ENCODE data around the gene SNX9.

SNX9 gene

GRCh38 chr6:157873735-157874344, 50.8 kb downstream of the SNX9 start:
- Histone ChIP-seq H3K4me3 (ENCODE audit: low read depth, low read length) (no peak overlapping the region), H2AFZ (no peak overlapping the region), H3K36me3 (ENCODE audit: control insufficient read depth, insufficient read depth, low read length) (no peaks in the 10 kb centered on the region), H3K27me3 (ENCODE audit: control insufficient read depth, insufficient read depth, low read length) (no peaks in the 10 kb centered on the region), H3K4me2 (ENCODE audit: low read length) (no peak overlapping the region), H3K79me2 (peaks cover 16% of the 10 kb centered on the region), H3K9ac (no peak overlapping the region), H3K27ac (no peak overlapping the region), H3K4me1 (peaks cover 7% of the 10 kb centered on the region), H3K9me3 (ENCODE audit: control insufficient read depth, low read length) (no peaks in the 10 kb centered on the region)
- peak; percentile 70 for TF ChIP-seq CTCF (IDR thresholded peaks at IDR 0.05)

- Histone ChIP-seq H3K27ac (no peak overlapping the region), H3K27me3 (ENCODE audit: control insufficient read depth, insufficient read depth, low read length) (no peaks in the 10 kb centered on the region), H3K36me3 (ENCODE audit: control insufficient read depth, insufficient read depth, low read length) (no peaks in the 10 kb centered on the region), H3K9me3 (ENCODE audit: control insufficient read depth, low read length) (no peaks in the 10 kb centered on the region), H3K79me2 (peaks cover 8% of the 10 kb centered on the region), H2AFZ (no peak overlapping the region), H3K4me1 (peaks cover 7% of the 10 kb centered on the region), H3K4me2 (ENCODE audit: low read length) (no peak overlapping the region), H3K9ac (no peak overlapping the region), H3K4me3 (ENCODE audit: low read depth, low read length) (no peak overlapping the region)
- no peak for TF ChIP-seq CTCF (IDR thresholded peaks at IDR 0.05)
Measured at GRCh38 chr6:157877149-157877548, 54.1 kb downstream of the SNX9 start.

- H2AFZ ChIP-seq: no peak overlapping the region
- H3K9me3 ChIP-seq (ENCODE audit: control insufficient read depth, low read length): no peaks in the 10 kb centered on the region
- H3K27ac ChIP-seq: no peak overlapping the region
- no peak overlapping the region for H3K9ac ChIP-seq
- no peaks in the 10 kb centered on the region for H3K36me3 ChIP-seq (ENCODE audit: control insufficient read depth, insufficient read depth, low read length)
- peaks cover 7% of the 10 kb centered on the region for H3K4me1 ChIP-seq
- H3K4me2 ChIP-seq (ENCODE audit: low read length): no peak overlapping the region
- H3K79me2 ChIP-seq: peaks cover 8% of the 10 kb centered on the region
- no peak overlapping the region for H3K4me3 ChIP-seq (ENCODE audit: low read depth, low read length)
- no peak for TF ChIP-seq CTCF (IDR thresholded peaks at IDR 0.05)
- no peaks in the 10 kb centered on the region for H3K27me3 ChIP-seq (ENCODE audit: control insufficient read depth, insufficient read depth, low read length)
Measured at GRCh38 chr6:157877573-157878438, 54.8 kb downstream of the SNX9 start.

DNA sequence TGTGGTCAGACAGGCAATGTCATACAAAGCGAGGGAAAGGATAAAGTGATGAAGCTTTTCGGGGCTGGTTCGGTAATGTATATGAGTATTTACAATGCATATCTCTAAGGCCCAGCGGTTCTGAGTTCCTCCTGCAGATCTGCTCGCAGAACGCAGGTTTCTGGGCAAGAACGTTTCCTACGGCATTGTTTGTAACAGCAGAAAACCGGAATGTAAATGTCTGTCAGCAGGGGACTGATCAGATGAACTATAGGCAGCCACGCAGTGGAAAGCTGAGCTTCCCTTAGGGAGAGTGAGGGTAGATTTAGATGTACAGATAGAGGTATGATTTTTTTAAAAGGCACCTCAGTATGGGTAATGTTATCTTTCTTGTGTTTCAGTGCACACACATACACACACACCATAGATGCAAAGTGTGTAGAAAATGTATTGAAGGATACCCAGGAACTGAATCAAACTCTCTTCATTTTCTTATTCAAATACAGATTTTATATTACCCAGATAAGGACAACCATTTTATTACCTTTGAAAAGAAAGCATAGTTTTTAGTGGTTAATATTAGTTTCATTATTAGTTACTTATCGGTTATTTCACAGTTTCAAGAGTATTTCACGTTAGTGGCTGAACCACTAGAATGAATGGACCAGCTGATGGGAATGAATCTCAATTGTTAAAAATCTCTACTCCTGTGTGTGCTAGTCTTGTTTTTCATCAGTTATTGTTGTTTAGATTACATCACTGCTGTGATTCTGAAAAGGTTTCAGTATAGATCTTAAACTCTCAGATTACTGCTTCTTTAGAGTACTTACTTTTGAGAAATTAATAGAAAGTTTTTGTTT, 56.2 kb downstream of the SNX9 start:
- no peak for TF ChIP-seq CTCF (IDR thresholded peaks at IDR 0.05)

More for the DNA sequence above, 56.2 kb downstream of the SNX9 start:
- H3K27ac ChIP-seq: no peak overlapping the region
- no peak overlapping the region for H2AFZ ChIP-seq
- no peaks in the 10 kb centered on the region for H3K36me3 ChIP-seq (ENCODE audit: control insufficient read depth, insufficient read depth, low read length)
- H3K9ac ChIP-seq: no peak overlapping the region
- no peaks in the 10 kb centered on the region for H3K27me3 ChIP-seq (ENCODE audit: control insufficient read depth, insufficient read depth, low read length)
- peaks cover 6% of the 10 kb centered on the region for H3K79me2 ChIP-seq
- H3K4me2 ChIP-seq (ENCODE audit: low read length): no peak overlapping the region
- no peaks in the 10 kb centered on the region for H3K9me3 ChIP-seq (ENCODE audit: control insufficient read depth, low read length)
- no peak overlapping the region for H3K4me3 ChIP-seq (ENCODE audit: low read depth, low read length)
- peaks cover 7% of the 10 kb centered on the region for H3K4me1 ChIP-seq
